ENCODE results near the gene HEBP1. TPM values are rescaled to one million over a fixed set of nuclear protein-coding genes. Genes with fewer than 3 reads are reported as not detected.
A peak's percentile ranks its signal among the peaks of the same experiment; 100 is the strongest.
"Not testable (repeated sequence)": the region's sequence is repeated elsewhere in the genome, so short reads cannot be mapped to it uniquely, and the experiment has no call there.

HEBP1 gene
- 5.9 and 30.0 TPM in 2 replicates for total RNA-seq

DNA sequence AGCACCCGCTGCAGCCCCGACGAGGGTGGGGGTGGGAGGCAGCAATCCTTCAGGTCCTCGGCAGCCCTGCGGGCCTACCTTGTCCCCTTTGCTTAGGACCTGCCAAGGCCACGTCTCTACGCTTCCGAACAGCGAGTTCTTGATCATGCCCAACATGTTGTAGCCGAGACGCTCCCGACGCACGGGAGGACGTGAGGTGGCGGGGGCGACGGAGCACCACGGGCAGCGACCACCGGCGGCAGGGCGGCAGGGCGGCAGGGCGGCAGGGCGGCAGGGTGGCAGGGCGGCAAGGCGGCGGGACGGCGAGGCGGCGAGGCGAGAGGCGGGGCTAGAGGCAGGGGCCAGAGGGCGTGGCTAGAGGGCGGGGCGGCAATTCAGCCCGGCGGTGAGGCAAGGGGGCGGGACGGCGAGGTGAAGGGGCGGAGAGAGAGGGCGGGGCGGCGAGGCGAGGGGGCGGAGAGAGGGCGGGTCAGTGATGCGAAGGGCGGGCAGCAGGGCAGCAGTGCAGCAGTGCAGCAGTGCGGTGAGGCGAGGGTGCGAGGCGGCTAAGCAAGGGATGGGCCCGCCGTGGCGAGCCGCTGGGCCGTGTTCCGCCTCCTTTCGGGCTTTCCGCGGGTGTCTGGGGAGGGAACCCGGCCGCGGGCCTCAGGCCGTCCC, at the start of gene HEBP1:
Gene HEBP1, minus strand, starts transcription at position 307 of the 657 bp plus-strand sequence. Its CDS starts 151 bp downstream, at position 156.
- DNase-seq (ENCODE audit: low read depth): peak; percentile 39

DNA sequence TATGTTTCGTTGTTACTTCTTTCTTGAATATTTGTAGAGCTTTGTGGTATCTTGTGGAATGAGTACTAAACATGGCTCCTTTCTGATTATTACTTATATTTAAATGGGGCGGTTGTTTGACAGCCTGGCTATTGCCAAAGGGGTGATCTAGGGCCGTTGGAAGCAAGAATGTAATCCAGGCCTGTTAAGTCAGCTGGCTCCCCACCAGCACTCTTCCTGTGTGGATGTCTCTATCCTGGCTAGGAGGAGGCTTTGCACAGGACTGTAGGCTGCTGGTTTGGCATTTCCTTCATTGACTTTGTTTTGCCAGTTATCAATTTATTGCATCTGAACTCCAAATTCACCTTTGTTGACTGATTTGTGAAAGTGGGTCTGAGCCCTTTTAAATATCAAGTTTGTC, 49.8 kb upstream of the HEBP1 start:
- DNase-seq (ENCODE audit: low read depth): no peak

DNA sequence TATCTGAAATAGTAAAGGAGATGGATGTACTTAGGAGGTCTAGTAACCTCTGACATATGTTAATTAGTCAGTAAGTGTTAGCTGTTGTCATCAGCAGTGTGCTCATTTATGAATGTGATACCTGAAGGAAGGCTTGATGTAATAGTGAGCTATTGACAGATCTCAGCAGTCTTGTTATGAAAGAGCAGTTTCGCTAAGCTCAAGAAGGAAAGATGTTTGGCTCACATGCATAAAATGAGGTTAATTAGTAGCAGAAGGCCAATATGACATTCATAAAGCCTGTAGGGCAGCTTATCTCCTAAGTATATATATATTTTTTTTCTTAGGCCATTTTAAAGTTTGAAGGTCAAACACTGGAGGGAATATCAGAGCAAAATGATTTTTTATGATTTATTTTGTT, 46.9 kb upstream of the HEBP1 start:
- DNase-seq (ENCODE audit: low read depth): peak; percentile 17

GRCh38 chr12:13045816-13046215, 45.8 kb upstream of the HEBP1 start:
- no peak for DNase-seq (ENCODE audit: low read depth)

GRCh38 chr12:13044906-13045299, 44.8 kb upstream of the HEBP1 start:
- peak; percentile 2 for DNase-seq (ENCODE audit: low read depth)

DNA sequence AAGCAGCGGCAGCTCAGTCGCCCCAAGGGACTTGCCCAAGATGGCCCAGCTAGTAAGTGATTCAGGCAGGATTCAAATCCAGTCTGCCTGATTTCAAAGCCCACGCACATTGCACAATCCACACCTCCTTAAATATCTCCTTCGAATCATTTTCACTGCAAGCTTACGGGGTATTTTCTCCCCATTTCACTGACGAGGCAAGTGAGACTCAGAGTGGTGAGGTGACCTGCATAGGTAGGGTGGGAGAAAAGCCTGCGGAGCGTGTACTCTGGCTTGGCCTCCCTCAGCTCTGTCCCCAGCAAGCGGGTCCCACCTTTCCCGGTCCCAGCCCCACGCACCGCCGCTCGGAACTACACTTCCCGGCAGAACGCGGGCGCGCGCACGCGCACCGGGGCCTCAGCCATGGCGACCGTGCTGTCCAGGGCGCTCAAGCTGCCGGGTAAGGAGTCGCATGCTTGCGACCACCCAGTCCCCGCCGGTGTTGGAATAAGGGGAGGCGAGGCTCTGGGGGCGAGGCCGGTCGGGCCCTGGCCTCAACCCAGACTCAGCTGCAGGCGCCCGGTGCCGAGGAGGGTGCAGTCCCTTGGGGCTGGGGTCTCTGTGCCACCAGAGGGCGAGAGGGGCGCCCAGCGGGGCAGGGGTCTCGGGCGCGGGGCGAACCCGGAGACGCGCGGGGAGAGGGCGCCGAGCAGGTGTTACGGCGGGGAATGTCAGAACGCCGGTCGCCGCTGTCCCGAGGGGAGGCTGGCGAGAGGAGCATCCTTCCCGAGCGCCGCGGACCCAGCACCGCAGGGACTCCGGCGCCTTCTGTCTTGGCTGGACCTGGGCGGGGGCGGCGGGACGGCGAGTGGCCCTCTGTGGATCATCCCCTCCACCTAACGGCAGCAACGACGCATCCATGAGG, 44.2 kb upstream of the HEBP1 start, which contains the start of gene FAM234B:
Gene FAM234B, plus strand, starts transcription at position 380 of the 904 bp plus-strand sequence. Its CDS starts 23 bp downstream, at position 403.
- peak; percentile 65 for DNase-seq (ENCODE audit: low read depth)

DNA sequence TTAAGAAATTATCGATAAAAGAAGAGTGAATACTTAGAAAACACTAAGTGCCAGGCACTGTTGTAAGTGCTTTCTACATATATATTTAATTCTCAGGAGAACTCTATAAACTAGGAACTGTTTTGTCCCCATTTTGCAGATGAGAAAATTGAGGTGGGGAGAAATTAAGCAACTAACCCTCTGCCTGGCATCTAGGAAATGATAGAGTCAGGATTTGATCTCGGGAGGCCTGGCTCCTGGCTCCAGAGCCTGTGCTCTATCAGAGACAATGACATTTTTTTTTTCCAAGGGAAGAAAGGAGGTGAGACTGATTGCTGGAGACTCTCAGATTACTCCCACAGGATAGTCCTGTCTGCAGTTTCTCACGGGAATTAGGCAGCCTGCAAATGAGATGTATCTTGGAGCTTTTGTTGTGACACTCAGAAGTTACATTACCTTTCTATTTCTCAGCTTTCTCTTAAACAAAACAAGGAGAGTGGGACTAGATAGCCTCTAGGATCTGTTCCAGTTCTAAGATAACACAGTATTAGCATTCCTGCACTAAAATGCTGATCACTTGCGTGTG, 42.7 kb upstream of the HEBP1 start:
- no peak for DNase-seq (ENCODE audit: low read depth)

DNA sequence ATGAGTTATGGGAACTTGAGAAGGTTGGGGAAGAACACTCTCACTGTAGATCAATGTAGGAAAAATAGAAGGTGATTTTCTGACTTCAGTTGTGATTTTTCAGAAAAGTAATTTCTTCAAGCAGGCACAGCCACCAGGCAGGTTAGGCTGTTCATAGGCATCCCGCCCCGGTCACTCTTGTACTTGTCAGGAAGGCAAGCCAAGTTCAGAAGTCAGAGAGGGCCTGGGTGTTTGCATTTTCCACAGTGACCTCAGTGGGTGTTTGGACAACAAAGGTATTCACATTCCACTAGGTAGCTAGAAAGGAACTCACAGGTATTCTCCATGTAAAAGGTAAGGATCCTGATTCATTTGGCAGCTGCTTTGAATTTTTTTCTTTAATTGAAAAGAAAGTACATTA, 41.2 kb upstream of the HEBP1 start:
- no peak for DNase-seq (ENCODE audit: low read depth)

DNA sequence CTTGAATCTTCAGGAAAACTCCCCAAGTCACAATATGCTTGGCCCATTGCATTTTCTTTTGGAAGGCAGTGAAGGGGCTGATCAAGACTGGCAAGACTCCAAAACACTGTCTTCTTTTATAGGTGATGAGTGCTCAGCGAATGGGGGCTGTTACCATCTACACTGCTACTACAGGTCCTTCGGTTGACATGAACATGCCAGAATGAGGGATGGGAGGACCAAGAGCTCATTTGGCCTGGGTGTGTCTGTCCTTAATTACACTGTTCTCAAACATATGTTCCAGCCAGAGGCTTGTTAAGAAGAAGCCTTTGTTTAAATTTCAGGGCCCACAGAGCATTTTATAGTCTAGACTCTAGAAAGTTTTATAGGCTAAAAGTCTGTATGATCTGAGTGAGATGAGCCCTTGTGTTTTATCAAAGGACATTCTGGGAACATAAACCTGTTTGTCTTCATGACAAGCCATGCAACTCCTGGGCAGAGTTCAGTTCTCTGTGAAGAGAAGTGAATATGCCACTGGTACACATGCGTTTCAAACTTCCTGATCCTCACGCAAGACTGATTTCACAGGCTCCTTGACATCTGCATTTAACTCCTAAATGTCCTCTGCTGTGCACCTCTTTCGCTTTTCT, 39.4 kb upstream of the HEBP1 start:
- peak; percentile 3 for DNase-seq (ENCODE audit: low read depth)

- peak; percentile 40 for DNase-seq (ENCODE audit: low read depth)
Observed at GRCh38 chr12:13038491-13039161, 38.6 kb upstream of the HEBP1 start.

DNA sequence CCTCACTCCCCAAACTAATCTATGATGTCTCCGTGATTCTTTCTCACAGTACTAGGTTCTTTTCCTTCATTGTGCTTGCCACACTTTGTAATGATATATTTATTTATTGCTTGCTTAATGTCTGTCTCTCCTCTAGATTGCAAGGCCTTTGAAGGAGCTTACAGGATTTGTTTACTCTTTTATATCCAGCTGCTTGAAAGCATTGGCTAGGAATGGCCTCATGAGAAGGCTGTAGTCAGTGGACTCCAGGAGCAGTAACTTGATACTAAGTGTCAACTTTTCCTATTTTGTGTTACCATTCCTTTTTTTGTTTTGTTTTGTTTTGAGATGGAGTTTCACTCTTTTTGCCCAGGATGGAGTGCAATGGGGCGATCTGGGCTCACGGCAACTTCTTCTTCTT, 36.8 kb upstream of the HEBP1 start:
- DNase-seq (ENCODE audit: low read depth): no peak

DNA sequence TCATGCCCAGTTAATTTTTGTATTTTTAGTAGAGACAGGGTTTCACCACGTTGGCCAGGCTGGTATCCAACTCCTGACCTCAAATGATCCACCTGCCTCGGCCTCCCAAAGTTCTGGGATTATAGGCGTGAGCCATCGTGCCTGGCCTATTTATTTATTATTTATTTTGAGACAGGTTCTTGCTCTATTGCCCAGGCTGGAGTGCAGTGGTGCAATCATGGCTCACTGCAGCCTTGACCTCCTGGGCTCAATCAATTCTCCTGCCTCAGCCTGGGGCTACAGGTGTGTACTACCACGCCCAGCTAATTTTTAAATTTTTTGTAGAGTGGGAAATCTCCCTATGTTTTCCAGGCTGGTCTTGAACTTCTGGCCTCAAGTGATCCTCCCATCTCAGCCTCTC, 35.3 kb upstream of the HEBP1 start:
- DNase-seq (ENCODE audit: low read depth): not testable (repeated sequence)

GRCh38 chr12:13033476-13033875, 33.4 kb upstream of the HEBP1 start:
- DNase-seq (ENCODE audit: low read depth): no peak

DNA sequence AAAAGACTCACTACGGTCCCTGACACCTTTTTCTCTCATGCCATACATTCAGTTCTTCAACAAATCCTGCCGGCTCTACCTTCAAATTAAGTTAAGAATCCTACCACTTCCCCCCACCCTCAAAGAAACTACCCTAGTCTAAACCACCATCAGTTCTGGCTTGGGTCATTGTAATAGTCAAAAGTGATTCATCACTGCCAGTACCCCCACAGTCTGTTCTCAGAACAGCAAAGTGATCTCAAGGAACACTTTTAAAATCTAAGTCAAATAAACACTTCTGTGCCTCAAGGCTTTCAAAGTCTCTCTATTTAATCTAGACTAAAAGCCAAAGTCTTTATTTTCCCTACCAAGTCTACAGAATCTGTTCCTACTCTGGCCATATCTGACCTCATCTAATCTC, 32.1 kb upstream of the HEBP1 start:
- DNase-seq (ENCODE audit: low read depth): no peak

- no peak for DNase-seq (ENCODE audit: low read depth)
Observed at GRCh38 chr12:13030541-13031291, 30.7 kb upstream of the HEBP1 start.

GRCh38 chr12:13028825-13029570, 28.9 kb upstream of the HEBP1 start:
- DNase-seq (ENCODE audit: low read depth): no peak

GRCh38 chr12:13027508-13027907, 27.4 kb upstream of the HEBP1 start:
- DNase-seq (ENCODE audit: low read depth): no peak

DNA sequence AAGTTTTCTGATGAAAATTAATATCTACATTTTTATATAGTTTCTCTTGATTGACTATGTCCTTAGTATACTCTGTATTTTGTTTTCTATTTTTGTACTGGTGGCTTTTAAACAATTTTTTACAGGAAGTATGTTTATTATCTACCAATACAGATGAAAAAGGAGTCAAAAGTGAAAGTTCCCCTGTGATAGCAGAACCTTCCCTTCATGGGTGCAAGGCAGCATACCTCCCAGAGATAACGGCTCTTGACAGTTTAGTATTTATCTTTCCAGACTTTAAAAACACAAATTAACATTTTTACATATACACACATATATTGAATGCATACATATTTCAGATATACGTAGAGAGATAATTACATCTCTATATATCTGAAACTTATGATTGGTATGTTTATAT, 27.0 kb upstream of the HEBP1 start:
- DNase-seq (ENCODE audit: low read depth): no peak

- DNase-seq (ENCODE audit: low read depth): no peak
Observed at GRCh38 chr12:13026286-13026685, 26.2 kb upstream of the HEBP1 start.

- no peak for DNase-seq (ENCODE audit: low read depth)
Observed at GRCh38 chr12:13024531-13024916, 24.5 kb upstream of the HEBP1 start.

All from renal cortical epithelial cell (primary cell).